Mammary epithelial cell (primary cell): ENCODE results near the gene TNFSF4.

ENCODE experiments used
- CTCF ChIP-seq, 2 donors: IDR thresholded peaks in 1 of 2; conservative IDR thresholded peaks in 1 of 2; 2 replicates each; pipeline ENCODE4 v1.5.1; 2011 to 2012; ENCODE audit warnings: inconsistent platforms in 2 of 2, low read length in 2 of 2, mild to moderate bottlenecking in 2 of 2, control low read depth in 1 of 2, low read depth in 1 of 2; ENCODE audit not compliant: insufficient read depth in 1 of 2; ENCODE audit errors: extremely low read depth in 1 of 2
- EZH2 ChIP-seq: IDR thresholded peaks from 2 replicates; pipeline ENCODE4 v1.6.1; 2012; ENCODE audit warnings: low read length, inconsistent platforms, borderline replicate concordance

- TF ChIP-seq CTCF (conservative IDR thresholded peaks at IDR 0.05 in 1 of 2, IDR thresholded peaks at IDR 0.05 in 1 of 2; ENCODE audit: extremely low read depth in 1 of 2, insufficient read depth in 1 of 2, low read depth in 1 of 2, low read length in 2 of 2) (peak; percentile 82 to 85), EZH2 (no peak)
These were observed 48.2 kb upstream of the TNFSF4 start for GRCh38 chr1:173255214-173255813.
